Adrenal gland (tissue), 5 donors: ENCODE results near the gene CACNA1C.

Experiments used
- CTCF ChIP-seq, 6 experiments: fragments of 450-650 bp in 4 of 6; fragments of 200-600 bp in 2 of 6; sonication (generic) in 1 of 6; IDR thresholded peaks; 1 replicate in 5 of 6; 2 replicates in 1 of 6; pipeline versions ENCODE4 v1.5.1 to v1.8.0; 2016 to 2021; ENCODE audit warnings: antibody characterized with exemption in 6 of 6, mild to moderate bottlenecking in 2 of 6, moderate library complexity in 1 of 6
- POLR2A ChIP-seq, 2 donors: fragments of 450-650 bp; IDR thresholded peaks; one replicate each; pipeline ENCODE4 v1.6.1; 2017; ENCODE audit warnings: antibody characterized with exemption in 2 of 2, mild to moderate bottlenecking in 2 of 2, moderate library complexity in 1 of 2
- donor health status: DM: no; HTN: no; CAD: no.

GRCh38 chr12:2179058-2179457 is 126.3 kb downstream of the CACNA1C start:
- no peak for TF ChIP-seq CTCF (IDR thresholded peaks at IDR 0.05)
- no peak for TF ChIP-seq POLR2A (IDR thresholded peaks at IDR 0.05)
